Measurements from ENCODE around the gene DISC1.

DNA sequence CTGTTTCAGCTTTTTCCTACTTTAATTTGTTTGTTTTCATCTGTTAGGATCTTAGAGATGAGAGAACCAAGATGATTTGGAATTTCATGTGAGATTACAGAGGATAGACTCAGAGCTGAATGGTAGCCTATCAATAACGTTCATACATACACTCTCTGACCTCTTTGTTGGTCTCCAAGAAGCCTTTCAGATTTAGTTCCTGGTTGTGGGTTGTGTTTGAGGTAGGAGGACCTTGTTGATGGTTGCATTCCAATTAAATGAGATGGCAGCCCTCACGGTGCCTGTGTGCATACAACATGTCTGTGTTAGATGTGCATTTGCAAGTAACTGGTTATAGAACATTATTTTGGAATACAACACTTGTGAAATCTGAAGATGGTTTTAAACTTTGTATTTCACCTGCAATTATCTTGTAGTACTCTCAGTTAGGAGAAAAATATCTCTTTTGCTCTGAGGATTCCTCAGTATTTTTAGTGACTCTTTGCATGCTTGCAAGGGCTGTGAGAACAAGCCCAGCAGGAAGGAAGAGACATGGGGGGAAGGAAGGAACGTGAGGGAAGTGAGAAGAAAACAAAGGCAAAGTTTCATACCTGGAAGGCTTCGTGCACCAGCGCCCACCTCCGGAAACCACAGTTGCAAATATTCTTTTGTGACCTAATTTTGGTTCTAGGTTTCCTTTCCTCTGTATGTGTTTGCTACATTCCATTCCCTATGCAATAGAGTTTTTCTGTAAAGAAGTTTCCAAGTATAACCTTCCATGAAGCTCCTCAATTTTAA lies 291.8 kb downstream of the DISC1 start:
- TF ChIP-seq CTCF (IDR thresholded peaks at IDR 0.05) (no peak), POLR2A (IDR thresholded peaks at IDR 0.05) (no peak)
